Sigmoid colon (tissue), 4 donors: ENCODE results near the gene GALNT13.

Source experiments
- CTCF ChIP-seq, 4 experiments: fragments of 450-650 bp in 3 of 4; fragments of 200-600 bp in 1 of 4; IDR thresholded peaks; one replicate each; pipeline ENCODE4 v1.5.1; 2016 to 2019; ENCODE audit warnings: antibody characterized with exemption in 4 of 4, mild to moderate bottlenecking in 3 of 4, moderate library complexity in 2 of 4
- POLR2A ChIP-seq, 2 donors: fragments of 450-650 bp; IDR thresholded peaks; one replicate each; pipeline ENCODE4 v1.6.1; 2016; ENCODE audit warnings: antibody characterized with exemption in 2 of 2, mild to moderate bottlenecking in 2 of 2, moderate library complexity in 2 of 2
- POLR2AphosphoS5 ChIP-seq, 4 donors: sonication (generic); formaldehyde crosslinking; IDR thresholded peaks; one replicate each; pipeline ENCODE4 v1.6.1; 2017; ENCODE audit warnings: antibody characterized with exemption in 4 of 4

- no peak for TF ChIP-seq CTCF (IDR thresholded peaks at IDR 0.05)
- no peak for TF ChIP-seq POLR2A (IDR thresholded peaks at IDR 0.05)
- no peak for TF ChIP-seq POLR2AphosphoS5 (IDR thresholded peaks at IDR 0.05)
Observed at GRCh38 chr2:154381931-154382794, 510.4 kb downstream of the GALNT13 start.
